GM10248 (cell line): ENCODE data around the gene NMD3.
A peak's percentile ranks its signal among the peaks of the same experiment; 100 is the strongest.

Experiments
- CTCF ChIA-PET: fragments of 300-600 bp; sonication (Branson Sonifier 250); formaldehyde crosslinking; extraction: SDS; loops from one replicate; lab custom pipeline; 2021; ENCODE audit warnings: antibody characterized with exemption; lab: Yijun Ruan, JAX
- POLR2A ChIA-PET: fragments of 350-650 bp; sonication (Branson Sonifier 250); formaldehyde crosslinking; extraction: SDS; loops from one replicate; lab custom pipeline; 2020; ENCODE audit warnings: antibody characterized with exemption; lab: Yijun Ruan, JAX
- DNase-seq: peaks from one replicate; pipeline ENCODE4 v3.0.0; 2012; ENCODE audit errors: extremely low spot score
- TF ChIP-seq, protein P1 (sequence below): IDR thresholded peaks from 2 replicates; pipeline ENCODE4 v1.5.1; 2012; ENCODE audit warnings: mild to moderate bottlenecking, low read depth; ENCODE audit errors: extremely low read depth, missing control alignments, control extremely low read depth

Gene NMD3

GRCh38 chr3:161267646-161268045 lies 46.5 kb downstream of the NMD3 start:
- TF ChIP-seq, protein P1, sequence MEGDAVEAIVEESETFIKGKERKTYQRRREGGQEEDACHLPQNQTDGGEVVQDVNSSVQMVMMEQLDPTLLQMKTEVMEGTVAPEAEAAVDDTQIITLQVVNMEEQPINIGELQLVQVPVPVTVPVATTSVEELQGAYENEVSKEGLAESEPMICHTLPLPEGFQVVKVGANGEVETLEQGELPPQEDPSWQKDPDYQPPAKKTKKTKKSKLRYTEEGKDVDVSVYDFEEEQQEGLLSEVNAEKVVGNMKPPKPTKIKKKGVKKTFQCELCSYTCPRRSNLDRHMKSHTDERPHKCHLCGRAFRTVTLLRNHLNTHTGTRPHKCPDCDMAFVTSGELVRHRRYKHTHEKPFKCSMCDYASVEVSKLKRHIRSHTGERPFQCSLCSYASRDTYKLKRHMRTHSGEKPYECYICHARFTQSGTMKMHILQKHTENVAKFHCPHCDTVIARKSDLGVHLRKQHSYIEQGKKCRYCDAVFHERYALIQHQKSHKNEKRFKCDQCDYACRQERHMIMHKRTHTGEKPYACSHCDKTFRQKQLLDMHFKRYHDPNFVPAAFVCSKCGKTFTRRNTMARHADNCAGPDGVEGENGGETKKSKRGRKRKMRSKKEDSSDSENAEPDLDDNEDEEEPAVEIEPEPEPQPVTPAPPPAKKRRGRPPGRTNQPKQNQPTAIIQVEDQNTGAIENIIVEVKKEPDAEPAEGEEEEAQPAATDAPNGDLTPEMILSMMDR = no peak
- CTCF ChIA-PET = interaction anchor here (1.3 to 1.7 kb wide), 3 partner anchors 8 to 10 kb away, joined by 5 to 7 read pairs (median 6); no protein-coding TSS in a partner anchor
- POLR2A ChIA-PET = no interaction called here
- DNase-seq = no peak

DNA sequence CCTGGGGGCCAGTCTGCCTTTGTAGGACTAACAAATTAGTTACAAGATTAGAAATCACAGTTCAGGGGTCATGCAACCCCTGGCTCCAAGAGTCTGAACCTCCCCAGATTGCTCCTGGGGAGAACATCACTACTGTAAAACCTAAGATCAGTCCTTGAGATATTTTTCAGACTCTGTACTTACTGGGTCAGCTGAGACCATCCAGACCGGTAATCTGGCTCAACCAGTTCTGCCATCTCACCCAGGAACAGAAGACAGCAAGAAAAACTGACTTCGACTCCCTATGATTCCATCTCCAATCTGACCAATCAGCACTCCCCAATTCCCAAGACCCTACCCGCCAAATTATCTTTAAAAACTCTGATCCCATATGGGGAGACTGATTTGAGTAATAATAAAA lies 47.5 kb downstream of the NMD3 start:
- TF ChIP-seq, protein P1 = no peak
- CTCF ChIA-PET = no interaction called here
- no peak for DNase-seq
- POLR2A ChIA-PET = no interaction called here

DNA sequence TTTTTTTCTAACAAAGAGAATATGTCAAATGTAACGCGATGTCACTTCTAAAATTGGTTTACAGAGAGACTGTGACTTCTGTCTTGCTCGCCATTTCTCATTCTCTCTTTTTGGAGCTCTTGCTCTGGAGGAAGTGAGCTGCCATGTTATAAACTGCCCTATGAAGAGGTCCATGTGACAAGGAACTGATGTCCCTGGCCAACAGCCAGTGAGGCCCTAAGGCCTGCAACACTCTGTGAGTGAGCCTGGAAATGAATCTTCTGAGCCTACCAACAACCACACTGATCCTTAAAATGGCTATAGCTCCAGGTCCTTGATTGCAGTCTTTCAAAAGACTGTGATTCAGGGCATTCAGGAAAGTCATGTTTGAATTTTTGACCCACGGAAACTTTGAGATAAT lies 49.9 kb downstream of the NMD3 start:
- POLR2A ChIA-PET = no interaction called here
- TF ChIP-seq, protein P1 = no peak
- CTCF ChIA-PET = interaction anchor here (1.0 to 3.4 kb wide), 4 partner anchors 10 to 315 kb away, joined by 3 to 11 read pairs (median 8); no protein-coding TSS in a partner anchor

GRCh38 chr3:161271646-161272045 lies 50.5 kb downstream of the NMD3 start:
- ChIA-PET CTCF (interaction anchor here (1.7 to 3.4 kb wide), 3 partner anchors 11 to 315 kb away, joined by 6 to 11 read pairs (median 9); no protein-coding TSS in a partner anchor), POLR2A (no interaction called here)
- TF ChIP-seq, protein P1 = no peak
- no peak for DNase-seq

More for the DNA sequence above, 49.9 kb downstream of the NMD3 start:
- DNase-seq = no peak

- POLR2A ChIA-PET = no interaction called here
- CTCF ChIA-PET = interaction anchor here (1.7 to 3.4 kb wide), 3 partner anchors 12 to 316 kb away, joined by 6 to 11 read pairs (median 9); no protein-coding TSS in a partner anchor
- TF ChIP-seq, protein P1 = no peak
- no peak for DNase-seq
These were observed 51.4 kb downstream of the NMD3 start for GRCh38 chr3:161272524-161272923.

DNA sequence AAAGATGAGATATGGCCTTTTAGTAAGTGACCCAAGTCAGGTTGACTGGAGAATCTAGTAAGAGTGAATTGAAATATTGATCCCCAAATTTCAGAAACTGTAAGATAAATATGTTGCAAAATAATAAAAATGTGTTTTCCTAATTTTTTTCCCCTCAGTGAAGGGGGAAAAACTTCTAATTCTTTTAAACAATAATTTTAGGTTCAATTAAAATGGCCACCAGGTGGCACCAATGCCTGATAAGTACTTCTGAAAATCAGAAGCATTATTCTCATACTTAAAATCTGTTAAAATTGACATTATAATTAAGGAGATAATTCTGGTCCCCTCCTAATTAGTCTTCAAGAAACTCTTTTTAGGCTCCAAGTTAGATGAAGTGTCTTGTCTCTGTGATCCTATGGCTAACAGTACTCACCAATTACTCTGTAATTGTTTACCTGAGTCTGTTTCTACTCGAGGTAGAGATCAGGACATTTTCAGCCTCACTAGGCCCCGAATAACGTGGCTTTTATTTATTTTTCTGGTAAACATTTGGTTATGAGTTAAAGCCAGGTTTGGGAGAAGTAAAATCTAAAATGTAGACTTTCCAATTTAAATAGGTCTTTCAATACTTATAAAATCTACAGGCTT lies 52.6 kb downstream of the NMD3 start:
- CTCF ChIA-PET = interaction anchor here (0.8 to 4.3 kb wide), 20 partner anchors 10 to 582 kb away, joined by 3 to 38 read pairs (median 6); no protein-coding TSS in a partner anchor
- TF ChIP-seq, protein P1 = peak; percentile 44
- POLR2A ChIA-PET = no interaction called here
- DNase-seq = no peak
